Keratinocyte (primary cell): Measurements from ENCODE around the gene GRIK2. TPM values are rescaled to one million over a fixed set of nuclear protein-coding genes. Genes with fewer than 3 reads are reported as not detected.

Source experiments
- DNase-seq: peaks from one replicate; pipeline ENCODE4 v3.0.0-alpha.2; 2011; ENCODE audit warnings: low read depth, missing footprints, low spot score
- FAIRE-seq: peaks from 2 replicates; lab custom pipeline; 2011; peaks lifted over from hg19 to GRCh38; lab: Jason Lieb, UNC
- H2AFZ ChIP-seq: 2 replicates; pipeline ENCODE4 v1.6.0; 2012; ENCODE audit warnings: low read length, control low read depth, inconsistent platforms; ENCODE audit not compliant: control insufficient read depth
- H3K27ac ChIP-seq: 2 replicates; pipeline ENCODE4 v1.5.1; 2011; ENCODE audit warnings: low read length; ENCODE audit not compliant: control insufficient read depth, insufficient read depth
- H3K27me3 ChIP-seq: 3 replicates; pipeline ENCODE4 v1.6.0; 2011; ENCODE audit warnings: low read length; ENCODE audit not compliant: control insufficient read depth, insufficient read depth; ENCODE audit errors: extremely low read depth
- H3K36me3 ChIP-seq, 2 experiments: 2 replicates in 1 of 2; 3 replicates in 1 of 2; pipeline ENCODE4 v1.5.1; 2011; ENCODE audit warnings: low read length in 2 of 2, mild to moderate bottlenecking in 1 of 2; ENCODE audit not compliant: control insufficient read depth in 2 of 2, insufficient read depth in 2 of 2; ENCODE audit errors: extremely low read depth in 1 of 2
- H3K4me1 ChIP-seq: 3 replicates; pipeline ENCODE4 v1.5.1; 2011; ENCODE audit warnings: low read length; ENCODE audit not compliant: control insufficient read depth, insufficient read depth; ENCODE audit errors: extremely low read depth
- H3K4me2 ChIP-seq: 3 replicates; pipeline ENCODE4 v1.6.0; 2011; ENCODE audit warnings: low read depth, low read length; ENCODE audit not compliant: control insufficient read depth, insufficient read depth; ENCODE audit errors: extremely low read depth
- H3K4me3 ChIP-seq, 3 experiments: fragments of 200-600 bp in 1 of 3; sonication (generic) in 1 of 3; 2 replicates in 2 of 3; 3 replicates in 1 of 3; pipeline ENCODE4 v1.5.1; 2011 to 2016; ENCODE audit warnings: low read length in 3 of 3, mild to moderate bottlenecking in 3 of 3, control low read depth in 2 of 3, inconsistent platforms in 1 of 3, low read depth in 1 of 3, mixed read lengths in 1 of 3, mixed run types in 1 of 3, moderate library complexity in 1 of 3; ENCODE audit not compliant: control insufficient read depth in 2 of 3, insufficient read depth in 2 of 3; ENCODE audit errors: extremely low read depth in 1 of 3
- H3K79me2 ChIP-seq: 2 replicates; pipeline ENCODE4 v1.6.0; 2012; ENCODE audit warnings: low read length; ENCODE audit not compliant: control insufficient read depth, insufficient read depth
- H3K9ac ChIP-seq: 3 replicates; pipeline ENCODE4 v1.6.0; 2011; ENCODE audit warnings: low read length; ENCODE audit not compliant: control insufficient read depth, insufficient read depth; ENCODE audit errors: extremely low read depth
- H3K9me1 ChIP-seq: 3 replicates; pipeline ENCODE4 v1.6.0; 2011; ENCODE audit warnings: low read length; ENCODE audit not compliant: control insufficient read depth, insufficient read depth; ENCODE audit errors: extremely low read depth
- H3K9me3 ChIP-seq: 2 replicates; pipeline ENCODE4 v1.5.1; 2012; ENCODE audit warnings: low read depth, low read length; ENCODE audit not compliant: control insufficient read depth
- H4K20me1 ChIP-seq: 3 replicates; pipeline ENCODE4 v1.6.0; 2011; ENCODE audit warnings: low read length; ENCODE audit not compliant: control insufficient read depth, insufficient read depth; ENCODE audit errors: extremely low read depth
- EZH2 ChIP-seq: IDR thresholded peaks from one replicate; pipeline ENCODE4 v1.6.1; 2012; ENCODE audit warnings: inconsistent platforms, mild to moderate bottlenecking, low read length, moderate library complexity
- dilution Hi-C: fragments of 300-500 bp; cut with MboI; formaldehyde crosslinking; loops from one replicate; pipeline ENCODE4 v1.7.0; 2020; ENCODE audit warnings: low sequenced_read_pairs; ENCODE audit not compliant: extremely low pct_ligation_motif_present
- polyA plus RNA-seq, 5 experiments: library from polyadenylated mRNA; depleted of rRNA in 3 of 5; stranded (reverse) in 3 of 5; stranded (forward) in 1 of 5; unstranded in 1 of 5; fragments of >200 nt; gene quantifications; 1 replicate in 1 of 5; 2 replicates in 3 of 5; 3 replicates in 1 of 5; pipeline versions ENCODE4 v1.2.1 to v1.2.3, GENCODE V29; 2011 to 2012; ENCODE audit warnings: missing spikeins in 2 of 5, low read depth in 1 of 5, low replicate concordance in 1 of 5
- TF ChIP-seq, protein P1 (sequence below), 3 experiments: IDR thresholded peaks in 1 of 3; conservative IDR thresholded peaks in 1 of 3; optimal IDR thresholded peaks in 1 of 3; 2 replicates in 2 of 3; 3 replicates in 1 of 3; pipeline versions ENCODE3 to v1.5.1; 2011; ENCODE audit warnings: low read length in 3 of 3, mild to moderate bottlenecking in 3 of 3, moderate library complexity in 2 of 3, control low read depth in 1 of 3, inconsistent platforms in 1 of 3; ENCODE audit not compliant: insufficient read depth in 2 of 3; ENCODE audit errors: extremely low read depth in 1 of 3

The GRIK2 gene
- polyA plus RNA-seq, 1 donor (not counting 4 experiments of a cell fraction or from before 2014, with no cell fraction given) = 0.01 TPM

DNA sequence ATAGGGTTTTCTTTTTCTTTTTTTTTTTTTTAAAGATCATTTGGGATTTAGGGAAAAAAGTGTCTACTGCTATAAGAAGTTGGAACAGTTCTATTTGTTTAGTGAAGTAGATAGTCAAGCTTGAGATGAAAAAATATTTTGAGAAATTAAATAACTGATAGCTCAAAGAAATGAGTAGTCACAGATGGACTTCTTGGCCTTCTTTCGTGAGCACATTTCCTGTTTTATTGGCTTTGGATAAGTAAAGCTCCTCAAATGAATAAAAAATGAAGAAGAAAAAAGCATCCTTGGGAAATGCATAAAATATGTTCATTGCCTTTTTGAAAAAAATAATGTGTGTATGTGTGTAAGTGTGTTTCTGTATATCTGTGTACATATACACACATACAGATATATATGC is 515.9 kb downstream of the GRIK2 start:
- Histone ChIP-seq H3K27me3 (no peaks in the 10 kb centered on the region), H3K36me3 (no peaks in the 10 kb centered on the region), H2AFZ (no peak overlapping the region), H3K4me3 (no peak overlapping the region), H3K9ac (no peak overlapping the region), H3K4me1 (no peaks in the 10 kb centered on the region), H3K4me2 (no peak overlapping the region), H3K79me2 (no peaks in the 10 kb centered on the region), H3K9me3 (no peaks in the 10 kb centered on the region), H4K20me1 (no peaks in the 10 kb centered on the region), H3K27ac (no peak overlapping the region), H3K9me1 (no peaks in the 10 kb centered on the region)
- dilution Hi-C loops = no loop called here
- no peak for DNase-seq
- TF ChIP-seq EZH2 = no peak
- TF ChIP-seq, protein P1, sequence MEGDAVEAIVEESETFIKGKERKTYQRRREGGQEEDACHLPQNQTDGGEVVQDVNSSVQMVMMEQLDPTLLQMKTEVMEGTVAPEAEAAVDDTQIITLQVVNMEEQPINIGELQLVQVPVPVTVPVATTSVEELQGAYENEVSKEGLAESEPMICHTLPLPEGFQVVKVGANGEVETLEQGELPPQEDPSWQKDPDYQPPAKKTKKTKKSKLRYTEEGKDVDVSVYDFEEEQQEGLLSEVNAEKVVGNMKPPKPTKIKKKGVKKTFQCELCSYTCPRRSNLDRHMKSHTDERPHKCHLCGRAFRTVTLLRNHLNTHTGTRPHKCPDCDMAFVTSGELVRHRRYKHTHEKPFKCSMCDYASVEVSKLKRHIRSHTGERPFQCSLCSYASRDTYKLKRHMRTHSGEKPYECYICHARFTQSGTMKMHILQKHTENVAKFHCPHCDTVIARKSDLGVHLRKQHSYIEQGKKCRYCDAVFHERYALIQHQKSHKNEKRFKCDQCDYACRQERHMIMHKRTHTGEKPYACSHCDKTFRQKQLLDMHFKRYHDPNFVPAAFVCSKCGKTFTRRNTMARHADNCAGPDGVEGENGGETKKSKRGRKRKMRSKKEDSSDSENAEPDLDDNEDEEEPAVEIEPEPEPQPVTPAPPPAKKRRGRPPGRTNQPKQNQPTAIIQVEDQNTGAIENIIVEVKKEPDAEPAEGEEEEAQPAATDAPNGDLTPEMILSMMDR (optimal IDR thresholded peaks at IDR 0.05 in 1 of 3, IDR thresholded peaks at IDR 0.05 in 1 of 3, conservative IDR thresholded peaks at IDR 0.05 in 1 of 3; ENCODE audit: extremely low read depth in 1 of 3, insufficient read depth in 2 of 3, low read length in 3 of 3) = no peak
- no peak for FAIRE-seq

DNA sequence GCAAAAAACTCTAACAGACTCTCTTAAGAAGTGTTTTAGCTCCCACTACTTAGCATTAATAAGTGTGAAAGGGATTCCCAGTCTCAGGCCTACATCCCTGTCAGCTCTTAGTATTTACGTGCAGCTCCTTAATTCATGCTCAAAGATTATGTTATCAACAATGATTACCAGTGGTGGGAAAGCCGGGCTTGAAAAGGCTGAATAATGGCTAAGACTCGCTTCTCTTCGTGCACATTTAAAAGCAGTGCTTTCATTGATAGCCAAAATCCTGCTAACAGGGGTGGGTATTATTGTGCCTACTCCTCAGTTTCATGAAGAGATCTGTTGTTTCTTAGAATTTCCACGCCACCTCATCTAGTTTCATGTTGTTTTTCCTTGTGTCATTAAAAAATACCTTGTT is 518.8 kb downstream of the GRIK2 start:
- H3K79me2 ChIP-seq = no peaks in the 10 kb centered on the region
- TF ChIP-seq, protein P1 (optimal IDR thresholded peaks at IDR 0.05 in 1 of 3, IDR thresholded peaks at IDR 0.05 in 1 of 3, conservative IDR thresholded peaks at IDR 0.05 in 1 of 3; ENCODE audit: extremely low read depth in 1 of 3, insufficient read depth in 2 of 3, low read length in 3 of 3) = no peak
- TF ChIP-seq EZH2 = no peak
- no peaks in the 10 kb centered on the region for H3K9me3 ChIP-seq
- H3K4me2 ChIP-seq = no peak overlapping the region
- no peak overlapping the region for H2AFZ ChIP-seq
- no peak for DNase-seq
- H3K9ac ChIP-seq = no peak overlapping the region
- no peak overlapping the region for H3K4me3 ChIP-seq
- FAIRE-seq = no peak
- dilution Hi-C loops = no loop called here
- no peaks in the 10 kb centered on the region for H3K9me1 ChIP-seq
- no peaks in the 10 kb centered on the region for H4K20me1 ChIP-seq
- no peak overlapping the region for H3K27ac ChIP-seq
- H3K36me3 ChIP-seq = no peaks in the 10 kb centered on the region
- no peaks in the 10 kb centered on the region for H3K27me3 ChIP-seq
- H3K4me1 ChIP-seq = no peaks in the 10 kb centered on the region
